Activated T-cell treated with anti-CD3 and anti-CD28 coated beads for 48 hours (primary cell): Measurements from ENCODE around the gene BLTP2.
A peak's percentile ranks its signal among the peaks of the same experiment; 100 is the strongest.
"Not testable (repeated sequence)": the region's sequence is repeated elsewhere in the genome, so short reads cannot be mapped to it uniquely, and the experiment has no call there.

Experiments used
- DNase-seq: peaks from one replicate; pipeline ENCODE4 v3.0.0-alpha.2; 2020; ENCODE audit warnings: low read depth

BLTP2 gene

DNA sequence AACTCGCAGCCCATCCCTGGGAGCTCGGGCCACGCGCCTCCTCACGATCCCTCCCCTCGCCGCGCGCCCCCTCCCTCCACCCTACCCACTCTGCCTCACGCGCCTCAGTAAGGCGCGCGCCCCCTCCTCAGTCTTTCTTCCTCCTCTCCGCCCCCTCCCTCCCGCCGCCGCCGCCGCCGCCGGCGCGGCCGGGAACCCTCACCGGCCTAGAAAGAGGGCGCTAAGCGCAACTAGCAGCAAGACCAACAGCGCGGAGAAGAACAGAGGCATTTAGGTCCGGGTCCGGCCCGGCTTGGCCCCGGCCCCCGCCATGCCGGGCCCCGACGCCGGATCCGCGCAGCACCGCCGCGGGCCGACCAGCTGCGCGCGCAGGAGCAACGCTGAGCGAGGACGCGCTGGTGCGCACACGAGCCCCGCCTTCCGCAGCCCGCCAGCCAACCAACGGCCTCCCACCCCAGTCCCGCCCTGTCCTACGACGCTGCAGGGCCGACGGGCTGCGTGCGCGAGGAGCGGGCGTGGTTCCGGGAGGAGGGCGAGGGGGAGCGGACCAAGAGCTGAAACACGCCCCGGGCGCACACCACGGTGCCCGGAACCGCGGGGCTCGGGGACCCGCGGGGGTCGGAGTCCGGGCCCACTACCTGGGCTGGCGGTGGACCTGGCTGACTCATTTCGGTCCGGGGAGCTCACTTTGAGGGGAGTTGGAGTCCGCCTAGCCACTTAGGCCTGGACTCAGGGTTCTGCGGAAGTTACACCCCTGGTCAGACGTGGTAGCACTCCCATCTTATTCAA lies at the start of gene BLTP2:
BLTP2 (minus strand) TSS at position 372 of the 789 bp plus-strand sequence; CDS start at position 270, 102 bp downstream.
- peak; percentile 96 for DNase-seq

GRCh38 chr17:28693869-28694268 lies 48.9 kb upstream of the BLTP2 start:
- DNase-seq = no peak

- no peak for DNase-seq
Observed at GRCh38 chr17:28689011-28689410, 44.1 kb upstream of the BLTP2 start.

DNA sequence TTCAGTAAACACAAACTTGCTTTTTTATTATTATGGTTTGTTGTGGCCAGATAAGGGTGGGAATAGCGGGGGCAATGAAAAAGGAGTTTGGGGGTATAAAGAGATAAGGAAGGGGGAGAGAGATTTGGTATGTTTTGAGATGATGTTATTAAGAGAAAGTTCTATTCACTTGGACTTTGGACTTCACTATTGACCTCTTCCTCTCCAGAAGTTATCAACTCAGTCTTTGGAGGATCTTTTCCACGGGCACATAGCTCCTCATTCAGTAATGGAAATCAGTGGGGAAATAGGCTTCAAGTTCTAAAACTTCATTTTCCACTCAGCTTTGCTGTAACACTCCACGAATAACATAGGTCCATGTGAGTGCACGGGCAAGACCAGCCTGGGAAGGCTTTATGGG lies 43.5 kb upstream of the BLTP2 start:
- no peak for DNase-seq

- no peak for DNase-seq
Observed at GRCh38 chr17:28686296-28686695, 41.3 kb upstream of the BLTP2 start.

GRCh38 chr17:28685366-28685765 lies 40.4 kb upstream of the BLTP2 start:
- DNase-seq = no peak

DNA sequence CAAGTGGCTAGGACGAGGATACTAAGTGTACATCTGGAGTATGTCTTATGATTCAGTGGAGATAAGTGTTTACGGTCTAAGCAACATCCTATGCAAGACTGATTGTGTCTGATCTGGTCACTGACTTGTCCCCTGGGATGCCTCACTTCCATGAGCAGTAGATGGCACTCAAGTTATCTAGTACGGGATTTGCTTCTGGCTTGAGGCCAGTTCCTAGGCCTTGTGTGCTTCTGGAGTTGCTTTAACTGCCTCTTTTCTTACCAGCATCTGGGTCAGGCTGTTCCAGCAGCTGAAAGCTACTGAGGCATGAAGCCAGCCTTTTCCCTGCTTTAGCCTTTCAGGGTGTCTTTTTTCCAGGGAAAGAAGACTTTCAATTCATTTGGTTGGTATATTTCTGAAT lies 40.0 kb upstream of the BLTP2 start:
- no peak for DNase-seq

DNA sequence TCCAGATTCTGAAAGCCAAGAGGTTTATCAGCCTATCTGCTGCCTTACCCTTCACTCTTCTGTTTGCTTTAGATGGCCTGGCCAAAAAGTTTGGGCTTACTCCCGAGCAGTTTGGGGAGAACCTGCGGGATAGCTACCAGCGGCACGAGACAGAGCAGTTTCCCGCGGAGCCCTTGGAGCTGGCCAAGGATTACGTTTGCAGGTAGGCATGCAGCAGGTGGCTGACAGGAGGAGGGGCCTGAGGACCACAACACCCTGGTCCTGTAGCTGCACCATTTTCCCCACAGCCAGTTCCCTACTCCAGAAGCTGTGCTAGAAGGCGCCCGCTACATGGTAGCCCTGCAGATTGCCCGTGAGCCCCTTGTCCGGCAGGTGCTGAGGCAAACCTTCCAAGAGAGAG lies 37.7 kb upstream of the BLTP2 start:
- DNase-seq = no peak

- DNase-seq = no peak
Observed at GRCh38 chr17:28675980-28676379, 31.0 kb upstream of the BLTP2 start.

GRCh38 chr17:28675490-28675889 lies 30.5 kb upstream of the BLTP2 start:
- DNase-seq = no peak

DNA sequence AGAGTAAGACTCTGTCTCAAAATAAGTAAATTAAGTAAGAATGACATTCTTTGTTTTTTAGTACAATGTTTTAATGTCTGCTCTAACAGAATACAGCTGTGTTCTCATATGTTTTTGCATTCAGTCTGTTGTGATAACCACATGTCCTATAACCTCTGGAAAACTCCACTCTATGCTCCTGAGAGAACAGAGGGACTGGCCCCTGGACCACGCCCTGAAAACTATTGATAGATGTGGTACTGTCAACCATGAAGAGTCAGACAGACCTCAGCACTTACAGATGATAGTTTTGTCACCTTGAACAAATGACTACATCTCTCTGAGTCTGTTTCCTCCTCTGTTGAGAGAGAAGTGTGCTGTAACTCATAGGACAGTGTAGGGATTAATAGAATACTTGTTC lies 25.0 kb upstream of the BLTP2 start:
- DNase-seq = no peak

GRCh38 chr17:28667870-28668269 lies 22.9 kb upstream of the BLTP2 start:
- DNase-seq = no peak

DNA sequence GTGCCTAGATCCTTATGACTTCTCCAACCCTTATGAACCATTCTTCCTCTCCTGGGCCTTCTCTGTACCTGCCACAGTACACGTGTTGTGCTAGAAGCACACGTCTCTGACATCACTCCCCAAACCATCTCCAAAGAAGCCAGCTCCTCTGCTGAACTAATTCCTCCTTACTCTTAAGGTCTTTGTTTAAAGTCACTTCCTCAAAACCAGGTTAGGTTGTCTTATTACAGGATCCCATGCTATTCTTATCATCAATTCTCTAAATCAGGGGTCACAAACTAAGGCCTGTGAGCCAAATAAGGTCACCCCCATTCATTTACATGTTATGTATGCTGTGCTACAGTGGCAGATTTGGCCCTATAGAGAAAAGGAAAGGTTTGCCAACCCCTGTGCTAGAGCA lies 21.0 kb upstream of the BLTP2 start:
- DNase-seq = no peak

DNA sequence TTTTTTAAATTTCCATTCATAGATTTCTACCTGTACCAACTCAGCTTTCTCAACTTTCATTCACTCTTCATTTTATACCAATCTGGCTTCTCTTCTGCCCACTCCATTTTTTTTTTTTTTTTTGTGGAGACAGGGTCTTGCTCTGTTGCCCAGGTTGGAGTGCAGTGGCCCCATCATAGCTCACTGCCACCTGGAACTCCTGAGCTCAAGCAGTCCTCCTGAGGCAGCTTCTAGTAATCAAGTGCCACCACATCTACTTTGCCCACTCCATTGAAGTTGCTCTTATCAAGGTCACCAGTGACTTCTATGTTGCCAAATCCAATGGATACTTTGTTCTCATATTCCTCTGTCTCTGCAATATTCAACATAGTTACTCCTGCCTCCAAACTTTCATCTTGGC lies 18.8 kb upstream of the BLTP2 start:
- DNase-seq = no peak

- no peak for DNase-seq
Observed at GRCh38 chr17:28662527-28662829, 17.5 kb upstream of the BLTP2 start.

GRCh38 chr17:28661635-28662526 lies 16.9 kb upstream of the BLTP2 start, which contains the start of the genes SDF2 and SUPT6H:
Gene SDF2 (minus strand): TSS chr17:28661906. CDS start chr17:28661876, 30 bp downstream.
Gene SUPT6H (plus strand): TSS chr17:28662205. CDS start chr17:28673402, 11,197 bp downstream.
- peak; percentile 93 for DNase-seq

GRCh38 chr17:28659497-28659881 lies 14.5 kb upstream of the BLTP2 start:
- not testable (repeated sequence) for DNase-seq

- not testable (repeated sequence) for DNase-seq
Observed at GRCh38 chr17:28658766-28659496, 14.0 kb upstream of the BLTP2 start.

DNA sequence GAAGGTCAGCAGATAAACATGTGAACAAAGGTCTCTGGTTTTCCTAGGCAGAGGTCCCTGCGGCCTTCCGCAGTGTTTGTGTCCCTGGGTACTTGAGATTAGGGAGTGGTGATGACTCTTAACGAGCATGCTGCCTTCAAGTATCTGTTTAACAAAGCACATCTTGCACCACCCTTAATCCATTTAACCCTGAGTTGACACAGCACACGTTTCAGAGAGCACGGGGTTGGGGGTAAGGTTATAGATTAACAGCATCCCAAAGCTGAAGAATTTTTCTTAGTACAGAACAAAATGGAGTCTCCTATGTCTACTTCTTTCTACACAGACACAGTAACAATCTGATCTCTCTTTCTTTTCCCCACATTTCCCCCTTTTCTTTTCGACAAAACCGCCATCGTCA lies 13.4 kb upstream of the BLTP2 start:
- DNase-seq = not testable (repeated sequence)

DNA sequence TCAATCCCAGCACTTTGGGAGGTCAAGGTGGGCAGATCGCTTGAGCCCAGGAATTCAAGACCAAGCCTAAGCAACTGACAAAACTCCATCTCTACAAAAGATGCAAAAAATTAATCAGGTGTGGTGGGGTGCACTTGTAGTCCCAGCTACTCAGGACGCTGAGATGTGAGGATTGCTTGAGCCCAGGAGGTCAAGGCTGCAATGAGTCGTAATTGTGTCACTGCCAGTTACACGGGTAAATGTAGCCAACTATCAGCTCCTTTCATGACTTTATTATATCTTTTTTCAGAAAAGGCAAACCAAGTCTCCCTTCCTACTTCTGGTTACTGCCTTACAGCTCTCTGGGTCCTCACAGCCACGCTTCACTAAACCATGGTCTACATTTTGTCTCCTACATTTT lies 12.8 kb upstream of the BLTP2 start:
- DNase-seq = no peak

DNA sequence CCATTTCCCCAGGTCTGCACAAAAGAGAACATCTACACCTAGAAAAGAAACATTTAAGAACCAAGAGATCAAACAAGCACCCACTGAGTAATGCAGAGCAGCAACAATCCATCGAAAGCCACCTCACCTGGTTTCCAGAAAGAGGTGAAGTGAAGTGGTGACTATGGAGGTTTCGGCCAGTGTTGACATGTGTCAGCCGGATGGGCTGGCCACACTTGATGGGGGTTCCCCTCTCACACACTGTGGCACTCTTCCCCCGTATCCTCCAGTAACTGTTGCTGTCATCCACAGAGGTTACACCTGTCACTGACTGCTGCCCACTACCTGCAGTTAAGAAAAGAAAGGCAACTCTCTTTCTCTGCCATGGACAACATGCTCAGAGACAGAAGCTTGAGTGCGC lies 10.2 kb upstream of the BLTP2 start:
- DNase-seq = no peak

- DNase-seq = no peak
Observed at GRCh38 chr17:28648698-28649097, 3.7 kb upstream of the BLTP2 start.
